ENCODE results near the gene SLC2A4RG. TPM values are rescaled to one million over a fixed set of nuclear protein-coding genes. Genes with fewer than 3 reads are reported as not detected.

The SLC2A4RG gene
- total RNA-seq, 1 donor from 2014 or later = 12.0 TPM

- Histone ChIP-seq H4K20me1 (ENCODE audit: low read depth) (peaks cover 48% of the 10 kb centered on the region), H3K27me3 (peaks cover 24% of the 10 kb centered on the region), H3K9ac (peak overlapping the region; percentile 57), H3F3A (ENCODE audit: low read depth) (peaks cover 45% of the 10 kb centered on the region), H3K79me2 (ENCODE audit: low read depth) (peaks cover 8% of the 10 kb centered on the region), H3K4me1 (peaks cover 33% of the 10 kb centered on the region), H3K36me3 (no peaks in the 10 kb centered on the region), H3K4me3 (peak overlapping the region; percentile 90), H3K9me3 (ENCODE audit: low read depth) (no peaks in the 10 kb centered on the region), H2AFZ (replicated peaks) (no peak overlapping the region), H3K27ac (peak overlapping the region; percentile 24), H3K4me2 (peak overlapping the region; percentile 91)
- Mint-ChIP-seq H3K36me3 (peaks cover 3% of the 10 kb centered on the region), H3K4me3 (peak overlapping the region; percentile 84), H3K9me3 (no peaks in the 10 kb centered on the region), H3K4me1 (peaks cover under 1% of the 10 kb centered on the region), H3K27me3 (ENCODE audit: insufficient read depth, low read depth) (peaks cover 8% of the 10 kb centered on the region), H3K27ac (no peak overlapping the region)
- peak; percentile 83 for DNase-seq (ENCODE audit: low spot score)
- TF ChIP-seq CTCF (IDR thresholded peaks at IDR 0.05) (no peak), EZH2phosphoT487 (IDR thresholded peaks at IDR 0.05) (no peak), EZH2 (IDR thresholded peaks at IDR 0.05) (no peak)
These were observed 1.2 kb downstream of the SLC2A4RG start for GRCh38 chr20:63740627-63741353.

GRCh38 chr20:63741354-63741675 is 1.7 kb downstream of the SLC2A4RG start:
- no peaks in the 10 kb centered on the region for H3K9me3 Mint-ChIP-seq
- H3K9ac ChIP-seq = no peak overlapping the region
- peak overlapping the region; percentile 90 for H3K4me3 ChIP-seq
- H3K9me3 ChIP-seq (ENCODE audit: low read depth) = no peaks in the 10 kb centered on the region
- H3K27me3 Mint-ChIP-seq (ENCODE audit: insufficient read depth, low read depth) = peaks cover 7% of the 10 kb centered on the region
- peaks cover 45% of the 10 kb centered on the region for H3F3A ChIP-seq (ENCODE audit: low read depth)
- no peak overlapping the region for H2AFZ ChIP-seq (replicated peaks)
- H3K27ac Mint-ChIP-seq = no peak overlapping the region
- H3K27me3 ChIP-seq = peaks cover 23% of the 10 kb centered on the region
- peak overlapping the region; percentile 91 for H3K4me2 ChIP-seq
- peaks cover 2% of the 10 kb centered on the region for H3K4me1 Mint-ChIP-seq
- H4K20me1 ChIP-seq (ENCODE audit: low read depth) = peaks cover 43% of the 10 kb centered on the region
- peaks cover 8% of the 10 kb centered on the region for H3K79me2 ChIP-seq (ENCODE audit: low read depth)
- H3K4me1 ChIP-seq = peaks cover 33% of the 10 kb centered on the region
- H3K4me3 Mint-ChIP-seq = peak overlapping the region; percentile 84
- peaks cover 4% of the 10 kb centered on the region for H3K36me3 Mint-ChIP-seq
- TF ChIP-seq EZH2 (IDR thresholded peaks at IDR 0.05) (no peak), CTCF (IDR thresholded peaks at IDR 0.05) (no peak), EZH2phosphoT487 (IDR thresholded peaks at IDR 0.05) (no peak)
- no peak overlapping the region for H3K27ac ChIP-seq
- no peaks in the 10 kb centered on the region for H3K36me3 ChIP-seq
- DNase-seq (ENCODE audit: low spot score) = no peak

GRCh38 chr20:63741676-63742380 is 2.3 kb downstream of the SLC2A4RG start:
- Histone ChIP-seq H3K4me1 (peaks cover 31% of the 10 kb centered on the region), H3F3A (ENCODE audit: low read depth) (peaks cover 45% of the 10 kb centered on the region), H3K27ac (no peak overlapping the region), H3K79me2 (ENCODE audit: low read depth) (peaks cover 8% of the 10 kb centered on the region), H3K4me2 (peak overlapping the region; percentile 91), H3K9me3 (ENCODE audit: low read depth) (no peaks in the 10 kb centered on the region), H3K27me3 (peaks cover 18% of the 10 kb centered on the region), H3K4me3 (peak overlapping the region; percentile 90), H3K36me3 (no peaks in the 10 kb centered on the region), H3K9ac (no peak overlapping the region), H4K20me1 (ENCODE audit: low read depth) (peaks cover 38% of the 10 kb centered on the region), H2AFZ (replicated peaks) (no peak overlapping the region)
- Mint-ChIP-seq H3K9me3 (no peaks in the 10 kb centered on the region), H3K27me3 (ENCODE audit: insufficient read depth, low read depth) (peaks cover 6% of the 10 kb centered on the region), H3K4me1 (peaks cover 2% of the 10 kb centered on the region), H3K27ac (no peak overlapping the region), H3K4me3 (peak overlapping the region; percentile 84), H3K36me3 (peaks cover 4% of the 10 kb centered on the region)
- DNase-seq (ENCODE audit: low spot score) = no peak
- TF ChIP-seq EZH2phosphoT487 (IDR thresholded peaks at IDR 0.05) (no peak), EZH2 (IDR thresholded peaks at IDR 0.05) (no peak), CTCF (IDR thresholded peaks at IDR 0.05) (no peak)
